ENCODE data around the gene LMX1B.

The LMX1B gene

DNA sequence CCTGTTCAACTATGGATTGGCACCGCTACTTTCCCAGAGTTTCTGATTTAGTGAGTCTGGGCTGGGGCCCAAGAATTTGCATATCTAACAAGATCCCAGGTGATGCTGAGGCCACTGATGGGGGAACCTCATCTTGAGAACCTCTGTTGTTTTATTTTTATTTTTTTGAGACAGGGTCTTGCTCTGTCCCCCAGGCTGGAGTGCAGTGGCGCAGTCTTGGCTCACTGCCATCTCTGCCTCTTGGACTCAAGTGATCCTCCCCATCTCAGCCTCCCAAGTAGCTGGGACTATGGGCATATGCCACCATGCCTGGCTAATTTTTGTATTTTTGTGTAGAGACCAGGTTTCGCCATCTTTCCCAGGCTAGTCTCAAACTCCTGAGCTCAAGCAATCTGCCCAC lies 35.7 kb downstream of the LMX1B start:
- H3K4me3 ChIP-seq (ENCODE audit: insufficient read depth, low read length, poor library complexity, severe bottlenecking), result no peak overlapping the region
- no peak overlapping the region for H3K9ac ChIP-seq (ENCODE audit: low read length)
- H3K4me2 ChIP-seq (ENCODE audit: low read depth, low read length, poor library complexity, severe bottlenecking), result no peak overlapping the region
- no peaks in the 10 kb centered on the region for H3K9me3 ChIP-seq (ENCODE audit: insufficient read depth, low read length)
- no peaks in the 10 kb centered on the region for H3K9me2 ChIP-seq (replicated peaks; ENCODE audit: insufficient read depth, low read length)
- H3K79me2 ChIP-seq (ENCODE audit: insufficient read depth, low read length), result no peaks in the 10 kb centered on the region
- no peaks in the 10 kb centered on the region for H3F3A ChIP-seq (ENCODE audit: insufficient read depth)
- no peak overlapping the region for H3K27ac ChIP-seq (ENCODE audit: low read depth, low read length)
- H3K36me3 ChIP-seq (ENCODE audit: low read length), result no peaks in the 10 kb centered on the region
- H3K27me3 ChIP-seq (ENCODE audit: low read length), result no peaks in the 10 kb centered on the region
- no peak for TF ChIP-seq CTCF (IDR thresholded peaks at IDR 0.05; ENCODE audit: insufficient read depth, low read length, poor library complexity, severe bottlenecking)
- TF ChIP-seq EZH2phosphoT487 (conservative IDR thresholded peaks at IDR 0.05; ENCODE audit: low read length), result no peak
- no peak overlapping the region for H2AFZ ChIP-seq (ENCODE audit: low read depth, low read length, severe bottlenecking)
- H4K20me1 ChIP-seq (ENCODE audit: low read depth, low read length), result no peaks in the 10 kb centered on the region

- TF ChIP-seq CTCF (IDR thresholded peaks at IDR 0.05; ENCODE audit: insufficient read depth, low read length, poor library complexity, severe bottlenecking), result no peak
- Histone ChIP-seq H3K36me3 (ENCODE audit: low read length) (no peaks in the 10 kb centered on the region), H3K27me3 (ENCODE audit: low read length) (no peaks in the 10 kb centered on the region), H3K4me3 (ENCODE audit: insufficient read depth, low read length, poor library complexity, severe bottlenecking) (no peak overlapping the region), H3K79me2 (ENCODE audit: insufficient read depth, low read length) (no peaks in the 10 kb centered on the region), H3K9me3 (ENCODE audit: insufficient read depth, low read length) (no peaks in the 10 kb centered on the region), H3K9ac (ENCODE audit: low read length) (no peak overlapping the region), H3K27ac (ENCODE audit: low read depth, low read length) (no peak overlapping the region), H2AFZ (ENCODE audit: low read depth, low read length, severe bottlenecking) (no peak overlapping the region), H3K4me2 (ENCODE audit: low read depth, low read length, poor library complexity, severe bottlenecking) (no peak overlapping the region), H3F3A (ENCODE audit: insufficient read depth) (no peaks in the 10 kb centered on the region), H3K9me2 (replicated peaks; ENCODE audit: insufficient read depth, low read length) (no peaks in the 10 kb centered on the region), H4K20me1 (ENCODE audit: low read depth, low read length) (no peaks in the 10 kb centered on the region)
These were observed 36.9 kb downstream of the LMX1B start for GRCh38 chr9:126650404-126651341.

- Histone ChIP-seq H3K36me3 (ENCODE audit: low read length) (no peaks in the 10 kb centered on the region), H4K20me1 (ENCODE audit: low read depth, low read length) (no peaks in the 10 kb centered on the region), H3F3A (ENCODE audit: insufficient read depth) (no peaks in the 10 kb centered on the region), H3K27ac (ENCODE audit: low read depth, low read length) (no peak overlapping the region), H3K9me2 (replicated peaks; ENCODE audit: insufficient read depth, low read length) (no peaks in the 10 kb centered on the region), H3K79me2 (ENCODE audit: insufficient read depth, low read length) (no peaks in the 10 kb centered on the region), H3K9me3 (ENCODE audit: insufficient read depth, low read length) (no peaks in the 10 kb centered on the region), H3K4me3 (ENCODE audit: insufficient read depth, low read length, poor library complexity, severe bottlenecking) (no peak overlapping the region), H3K4me2 (ENCODE audit: low read depth, low read length, poor library complexity, severe bottlenecking) (no peak overlapping the region), H3K27me3 (ENCODE audit: low read length) (no peaks in the 10 kb centered on the region), H2AFZ (ENCODE audit: low read depth, low read length, severe bottlenecking) (no peak overlapping the region), H3K9ac (ENCODE audit: low read length) (no peak overlapping the region)
- TF ChIP-seq CTCF (IDR thresholded peaks at IDR 0.05; ENCODE audit: insufficient read depth, low read length, poor library complexity, severe bottlenecking) (no peak), EZH2phosphoT487 (conservative IDR thresholded peaks at IDR 0.05; ENCODE audit: low read length) (no peak)
These were observed 38.4 kb downstream of the LMX1B start for GRCh38 chr9:126652140-126652582.

Measured in SU-DHL-6 (cell line).